IMR-90 (cell line): ENCODE data around the gene SELENOO. TPM values are rescaled to one million over a fixed set of nuclear protein-coding genes. Genes with fewer than 3 reads are reported as not detected.

ENCODE experiments used
- ATAC-seq: fragments of 200-7000 bp; cut with Tn5 transposase; 2 replicates; pipeline ENCODE4 v1.9.1; 2020; ENCODE audit warnings: low read depth, mild to moderate bottlenecking, moderate library complexity
- BruUV-seq: library from RNA; stranded (reverse); fragments of 400-500 nt; replicated peaks from 2 replicates; lab custom pipeline; 2021; lab: Mats Ljungman, UMichigan
- CTCF ChIA-PET: fragments of 300-600 bp; formaldehyde crosslinking; extraction: SDS; loops from one replicate; lab custom pipeline; 2021; ENCODE audit warnings: antibody characterized with exemption; lab: Yijun Ruan, JAX
- POLR2A ChIA-PET: fragments of 300-600 bp; sonication (Branson Sonifier 250); formaldehyde crosslinking; loops from one replicate; lab custom pipeline; 2022; ENCODE audit warnings: antibody characterized with exemption; ENCODE audit not compliant: unreplicated experiment; lab: Charles Lee
- DNase-seq: peaks from one replicate; pipeline ENCODE4 v3.0.0; 2013
- H2AFZ ChIP-seq: replicated peaks from 2 replicates; pipeline ENCODE3; 2013; ENCODE audit warnings: low read length, mild to moderate bottlenecking; ENCODE audit not compliant: poor library complexity
- H2AK5ac ChIP-seq: 2 replicates; pipeline ENCODE4 v1.6.1; 2013; ENCODE audit warnings: low read depth, low read length, inconsistent platforms
- H2AK9ac ChIP-seq: replicated peaks from 2 replicates; pipeline ENCODE3; 2013; ENCODE audit warnings: mild to moderate bottlenecking, low read depth, low read length, moderate library complexity; ENCODE audit not compliant: poor library complexity
- H2BK120ac ChIP-seq: 2 replicates; pipeline ENCODE4 v1.6.1; 2013; ENCODE audit warnings: low read depth, low read length, inconsistent platforms
- H2BK15ac ChIP-seq: 3 replicates; pipeline ENCODE4 v1.6.1; 2013; ENCODE audit warnings: low read depth, low read length, inconsistent platforms
- H2BK20ac ChIP-seq: 2 replicates; pipeline ENCODE4 v1.6.1; 2013; ENCODE audit warnings: low read depth, mild to moderate bottlenecking, inconsistent platforms, low read length, moderate library complexity
- H2BK5ac ChIP-seq: 2 replicates; pipeline ENCODE4 v1.6.1; 2013; ENCODE audit warnings: mild to moderate bottlenecking, low read depth, low read length, inconsistent platforms; ENCODE audit not compliant: poor library complexity, severe bottlenecking
- H3K14ac ChIP-seq: replicated peaks from 2 replicates; pipeline ENCODE4 v1.6.1; 2013; ENCODE audit warnings: low read depth, low read length, inconsistent platforms
- H3K18ac ChIP-seq: 2 replicates; pipeline ENCODE4 v1.6.1; 2013; ENCODE audit warnings: low read depth, low read length, control low read depth
- H3K23ac ChIP-seq: 2 replicates; pipeline ENCODE4 v1.6.1; 2013; ENCODE audit warnings: low read depth, low read length, inconsistent platforms
- H3K27ac ChIP-seq: 2 replicates; pipeline ENCODE4 v1.5.1; 2013; ENCODE audit warnings: mild to moderate bottlenecking, control low read depth, low read length; ENCODE audit not compliant: insufficient read depth
- H3K27me3 ChIP-seq: 2 replicates; pipeline ENCODE4 v1.6.1; 2013; ENCODE audit warnings: low read length; ENCODE audit not compliant: control insufficient read depth, insufficient read depth
- H3K36me3 ChIP-seq: 2 replicates; pipeline ENCODE4 v1.6.1; 2013; ENCODE audit warnings: low read length, mixed read lengths; ENCODE audit not compliant: control insufficient read depth, insufficient read depth
- H3K4ac ChIP-seq: 2 replicates; pipeline ENCODE4 v1.6.1; 2013; ENCODE audit warnings: low read depth, low read length, inconsistent platforms
- H3K4me1 ChIP-seq: 2 replicates; pipeline ENCODE4 v1.6.1; 2013; ENCODE audit warnings: low read length, mixed read lengths; ENCODE audit not compliant: control insufficient read depth, insufficient read depth
- H3K4me2 ChIP-seq: 2 replicates; pipeline ENCODE4 v1.6.1; 2013; ENCODE audit warnings: low read depth, mild to moderate bottlenecking, control low read depth, low read length, moderate library complexity
- H3K4me3 ChIP-seq: 2 replicates; pipeline ENCODE4 v1.5.1; 2013; ENCODE audit warnings: low read depth, mild to moderate bottlenecking, control low read depth, low read length, moderate library complexity; ENCODE audit not compliant: insufficient read depth
- H3K56ac ChIP-seq: 2 replicates; pipeline ENCODE4 v1.6.1; 2013; ENCODE audit warnings: low read length, inconsistent platforms; ENCODE audit not compliant: insufficient read depth; ENCODE audit errors: extremely low read depth
- H3K79me1 ChIP-seq, 2 experiments: 2 replicates each; pipeline ENCODE4 v1.6.1; 2013; ENCODE audit warnings: low read length in 2 of 2, inconsistent platforms in 1 of 2, low read depth in 1 of 2
- H3K9ac ChIP-seq: 2 replicates; pipeline ENCODE4 v1.6.1; 2013; ENCODE audit warnings: low read depth, low read length, control low read depth
- H3K9me1 ChIP-seq: 2 replicates; pipeline ENCODE4 v1.6.1; 2013; ENCODE audit warnings: low read length, inconsistent platforms; ENCODE audit not compliant: insufficient read depth
- H3K9me3 ChIP-seq: 2 replicates; pipeline ENCODE4 v1.6.1; 2013; ENCODE audit warnings: low read length; ENCODE audit not compliant: control insufficient read depth, insufficient read depth
- H4K20me1 ChIP-seq: 2 replicates; pipeline ENCODE4 v1.6.1; 2013; ENCODE audit warnings: low read length, inconsistent platforms; ENCODE audit not compliant: insufficient read depth
- H4K5ac ChIP-seq: 2 replicates; pipeline ENCODE4 v1.6.1; 2013; ENCODE audit warnings: mild to moderate bottlenecking, low read depth, low read length, control low read depth
- H4K8ac ChIP-seq, 2 experiments: 2 replicates each; pipeline ENCODE4 v1.6.1; 2013; ENCODE audit warnings: low read depth in 2 of 2, low read length in 2 of 2, control low read depth in 1 of 2, inconsistent platforms in 1 of 2
- H4K91ac ChIP-seq: 2 replicates; pipeline ENCODE4 v1.6.1; 2013; ENCODE audit warnings: low read depth, low read length, inconsistent platforms; ENCODE audit not compliant: insufficient read depth
- BHLHE40 ChIP-seq: fragments of 150-350 bp; IDR thresholded peaks from 2 replicates; pipeline ENCODE4 v1.6.1; 2016; ENCODE audit warnings: mild to moderate bottlenecking, low read depth, low read length
- CEBPB ChIP-seq: IDR thresholded peaks from 2 replicates; pipeline ENCODE4 v1.6.1; 2012; ENCODE audit warnings: low read depth, low read length, improper control_type of control experiment
- POLR2A ChIP-seq: IDR thresholded peaks from 2 replicates; pipeline ENCODE4 v1.6.1; 2012; ENCODE audit warnings: mild to moderate bottlenecking, low read depth, low read length
- RAD21 ChIP-seq: IDR thresholded peaks from 2 replicates; pipeline ENCODE4 v1.6.1; 2012; ENCODE audit warnings: low read length, improper control_type of control experiment
- RFX5 ChIP-seq: IDR thresholded peaks from 2 replicates; pipeline ENCODE4 v1.8.0; 2012; ENCODE audit warnings: low read depth, mild to moderate bottlenecking, low read length, moderate library complexity
- WGBS, 2 experiments: methylation state at CpG; one replicate each; pipeline versions ENCODE4 v1.1.5 to v1.1.7; 2013; ENCODE audit warnings: missing lambda C conversion rate in 2 of 2; ENCODE audit not compliant: insufficient read length in 1 of 2; ENCODE audit errors: extremely low coverage in 2 of 2; 5-methylcytosine and 5-hydroxymethylcytosine counted together
- dilution Hi-C: fragments of 300-500 bp; cut with HindIII; formaldehyde crosslinking; loops from one replicate; pipeline ENCODE4 v1.14.3; 2018; ENCODE audit warnings: low sequenced_read_pairs; ENCODE audit not compliant: unreplicated experiment
- in situ Hi-C: fragments of 300-500 bp; cut with MboI; formaldehyde crosslinking; loops from 3 replicates; pipeline ENCODE4 v1.14.3; 2019; ENCODE audit warnings: low sequenced_read_pairs, inconsistent platforms, mixed read lengths
- intact Hi-C: fragments of 100-400 bp; cut with micrococcal nuclease; formaldehyde crosslinking; loops from 2 replicates; pipeline ENCODE4 v1.10.0; 2022
- polyA plus RNA-seq, 3 experiments: library from polyadenylated mRNA; depleted of rRNA; stranded (reverse); fragments of >200 nt; gene quantifications; 2 replicates each; pipeline ENCODE4 v1.2.3, GENCODE V29; 2012; ENCODE audit warnings: low replicate concordance in 1 of 3
- total RNA-seq: library from RNA; depleted of rRNA; stranded (reverse); fragments of >200 nt; gene quantifications from 2 replicates; pipeline ENCODE4 v1.2.3, GENCODE V29; 2012

The SELENOO gene
- total and polyA plus RNA-seq, 2 of the 4 experiments (the other 2 are of a cell fraction) = 10.4 to 21.4 TPM

- POLR2A ChIA-PET = no interaction called here
- H3K9me3 ChIP-seq = no peaks in the 10 kb centered on the region
- no peak overlapping the region for H2BK120ac ChIP-seq
- H3K4me2 ChIP-seq = no peak overlapping the region
- ATAC-seq (no peak), DNase-seq (no peak)
- in situ Hi-C loops = loop anchor here (25.0 kb wide), 1 partner anchor 410 kb away; no protein-coding TSS in a partner anchor
- H3K18ac ChIP-seq = no peak overlapping the region
- TF ChIP-seq POLR2A (no peak), RFX5 (no peak), CEBPB (no peak), RAD21 (no peak), BHLHE40 (no peak)
- H3K4me1 ChIP-seq = no peaks in the 10 kb centered on the region
- no peak overlapping the region for H2BK5ac ChIP-seq
- peaks cover 76% of the 10 kb centered on the region for H3K36me3 ChIP-seq
- CTCF ChIA-PET = interaction anchor here (0.5 kb wide), 1 partner anchor 21 kb away, joined by 3 read pairs; no protein-coding TSS in a partner anchor
- dilution Hi-C loops = no loop called here
- H3K14ac ChIP-seq = no peak overlapping the region
- H2BK20ac ChIP-seq = no peak overlapping the region
- no peak overlapping the region for H3K27ac ChIP-seq
- no peak overlapping the region for H3K23ac ChIP-seq
- BruUV-seq = no TSS peak
- H3K4ac ChIP-seq = no peak overlapping the region
- H3K4me3 ChIP-seq = no peak overlapping the region
- no peak overlapping the region for H2AK9ac ChIP-seq
- no peaks in the 10 kb centered on the region for H3K27me3 ChIP-seq
- peaks cover 24% of the 10 kb centered on the region for H4K20me1 ChIP-seq
- WGBS, 2 experiments = 94% methylated on average over 3 of the region's 8 CpGs; no CpG with 5 or more reads in 1 of the 2 experiments
- no peak overlapping the region for H2BK15ac ChIP-seq
- H3K56ac ChIP-seq = no peak overlapping the region
- H2AFZ ChIP-seq = no peak overlapping the region
- H3K9ac ChIP-seq = no peak overlapping the region
- H3K9me1 ChIP-seq = peaks cover 3% of the 10 kb centered on the region; the same call in 1 of the 2 replicates
- intact Hi-C loops = no loop called here
- H4K5ac ChIP-seq = no peak overlapping the region
- H4K8ac ChIP-seq = no peak overlapping the region
- no peak overlapping the region for H2AK5ac ChIP-seq
- H4K91ac ChIP-seq = no peak overlapping the region
- H3K79me1 ChIP-seq = peaks cover 4 to 19% of the 10 kb centered on the region in 2 experiments; a peak in 2 of 4 replicates
These were observed 21.7 kb downstream of the SELENOO start for GRCh38 chr22:50222508-50222907.
